Amniotic epithelial cell (primary cell): ENCODE data around the gene KRTAP16-1.
"Not testable (repeated sequence)": the region's sequence is repeated elsewhere in the genome, so short reads cannot be mapped to it uniquely, and the experiment has no call there.

Experiments used
- DNase-seq: peaks from one replicate; pipeline ENCODE4 v3.0.0-alpha.2; 2010; ENCODE audit warnings: low read depth

Gene KRTAP16-1

GRCh38 chr17:41301916-41302901 lies 6.9 kb downstream of the KRTAP16-1 start, which contains the start of gene KRTAP29-1:
KRTAP29-1 (minus strand) TSS chr17:41302851; CDS start chr17:41302851, 0 bp downstream.
- DNase-seq = no peak

GRCh38 chr17:41301204-41301790 lies 7.8 kb downstream of the KRTAP16-1 start:
- DNase-seq = no peak

GRCh38 chr17:41298458-41299135 lies 10.5 kb downstream of the KRTAP16-1 start:
- no peak for DNase-seq

- DNase-seq = no peak
Measured at GRCh38 chr17:41296846-41297245, 12.3 kb downstream of the KRTAP16-1 start.

- DNase-seq = no peak
Measured at GRCh38 chr17:41294016-41294415, 15.1 kb downstream of the KRTAP16-1 start.

- DNase-seq = no peak
Measured at GRCh38 chr17:41287050-41287449, 22.1 kb downstream of the KRTAP16-1 start.

- DNase-seq = no peak
Measured at GRCh38 chr17:41284546-41284945, 24.6 kb downstream of the KRTAP16-1 start.

- peak; percentile 18 for DNase-seq
Measured at GRCh38 chr17:41284043-41284442, 25.1 kb downstream of the KRTAP16-1 start.

- DNase-seq = no peak
Measured at GRCh38 chr17:41278176-41278955, 30.7 kb downstream of the KRTAP16-1 start.

- not testable (repeated sequence) for DNase-seq
Measured at GRCh38 chr17:41275648-41276190, 33.4 kb downstream of the KRTAP16-1 start, which contains the start of gene KRTAP9-7. KRTAP9-7 (plus strand) TSS chr17:41275698; CDS start chr17:41275698, 0 bp downstream.

- DNase-seq = no peak
Measured at GRCh38 chr17:41271858-41272257, 37.3 kb downstream of the KRTAP16-1 start.

GRCh38 chr17:41271323-41271722 lies 37.8 kb downstream of the KRTAP16-1 start:
- not testable (repeated sequence) for DNase-seq

GRCh38 chr17:41267711-41268110 lies 41.4 kb downstream of the KRTAP16-1 start:
- no peak for DNase-seq

GRCh38 chr17:41265078-41265477 lies 44.0 kb downstream of the KRTAP16-1 start, which contains the start of gene KRTAP9-6:
KRTAP9-6 (plus strand) TSS chr17:41265378; CDS start chr17:41265378, 0 bp downstream.
- DNase-seq = no peak

- no peak for DNase-seq
Measured at GRCh38 chr17:41264599-41264998, 44.5 kb downstream of the KRTAP16-1 start.

GRCh38 chr17:41263212-41263611 lies 45.9 kb downstream of the KRTAP16-1 start:
- DNase-seq = no peak

- DNase-seq = no peak
Measured at GRCh38 chr17:41258406-41258805, 50.7 kb downstream of the KRTAP16-1 start.
